ENCODE measurements around the gene TMEM154. TPM values are rescaled to one million over a fixed set of nuclear protein-coding genes. Genes with fewer than 3 reads are reported as not detected.
A peak's percentile ranks its signal among the peaks of the same experiment; 100 is the strongest.

TMEM154 gene
- total RNA-seq, 2 experiments from 2014 or later: 12.2 to 17.5 TPM

DNA sequence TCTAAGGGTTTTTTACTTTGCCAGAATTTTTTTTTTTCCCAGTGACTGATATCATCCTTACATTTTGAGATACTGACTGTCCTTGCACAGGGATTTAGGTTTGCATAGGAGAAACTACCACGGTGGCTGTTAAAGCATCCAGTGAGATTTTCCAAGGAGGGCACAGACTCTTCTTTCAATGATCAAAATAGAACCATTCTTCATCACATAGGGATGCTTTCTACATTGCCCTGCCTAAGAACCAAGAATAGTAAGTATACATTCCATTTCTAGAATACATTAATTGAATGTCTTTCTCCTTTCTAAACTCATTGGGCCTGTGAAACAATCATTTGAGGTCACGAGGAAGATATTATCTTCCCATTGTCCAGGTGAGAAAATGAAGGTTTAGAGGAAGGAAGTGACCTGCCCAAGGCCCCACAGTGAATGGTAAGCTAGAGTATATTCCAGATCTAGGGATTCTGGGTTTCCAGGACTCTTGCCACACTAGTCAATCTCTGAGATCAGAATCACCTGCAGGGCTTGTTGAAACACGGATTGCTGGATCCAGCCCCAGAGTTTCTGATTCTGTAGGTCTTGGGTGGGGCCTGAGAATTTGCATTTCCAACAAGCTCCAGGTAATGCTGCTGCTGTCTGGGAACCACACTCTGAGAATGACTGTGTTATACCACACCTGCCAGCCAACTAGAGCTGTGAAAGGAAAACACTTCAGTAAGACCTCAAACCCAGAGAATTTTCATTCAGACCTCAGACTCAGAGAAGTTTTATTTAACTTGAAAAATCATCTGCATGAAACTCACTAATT lies 17.7 kb upstream of the TMEM154 start:
- POLR2A ChIA-PET: no interaction called here
- DNase-seq (no peak), ATAC-seq (peak; percentile 6)
- TF ChIP-seq, protein P1, sequence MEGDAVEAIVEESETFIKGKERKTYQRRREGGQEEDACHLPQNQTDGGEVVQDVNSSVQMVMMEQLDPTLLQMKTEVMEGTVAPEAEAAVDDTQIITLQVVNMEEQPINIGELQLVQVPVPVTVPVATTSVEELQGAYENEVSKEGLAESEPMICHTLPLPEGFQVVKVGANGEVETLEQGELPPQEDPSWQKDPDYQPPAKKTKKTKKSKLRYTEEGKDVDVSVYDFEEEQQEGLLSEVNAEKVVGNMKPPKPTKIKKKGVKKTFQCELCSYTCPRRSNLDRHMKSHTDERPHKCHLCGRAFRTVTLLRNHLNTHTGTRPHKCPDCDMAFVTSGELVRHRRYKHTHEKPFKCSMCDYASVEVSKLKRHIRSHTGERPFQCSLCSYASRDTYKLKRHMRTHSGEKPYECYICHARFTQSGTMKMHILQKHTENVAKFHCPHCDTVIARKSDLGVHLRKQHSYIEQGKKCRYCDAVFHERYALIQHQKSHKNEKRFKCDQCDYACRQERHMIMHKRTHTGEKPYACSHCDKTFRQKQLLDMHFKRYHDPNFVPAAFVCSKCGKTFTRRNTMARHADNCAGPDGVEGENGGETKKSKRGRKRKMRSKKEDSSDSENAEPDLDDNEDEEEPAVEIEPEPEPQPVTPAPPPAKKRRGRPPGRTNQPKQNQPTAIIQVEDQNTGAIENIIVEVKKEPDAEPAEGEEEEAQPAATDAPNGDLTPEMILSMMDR (IDR thresholded peaks at IDR 0.05): no peak
- H3K27me3 Mint-ChIP-seq: no peaks in the 10 kb centered on the region
- H3K27ac Mint-ChIP-seq: no peak overlapping the region
- intact Hi-C loops (cut with micrococcal nuclease): no loop called here
- H3K4me1 Mint-ChIP-seq (ENCODE audit: low read depth): peaks cover 13% of the 10 kb centered on the region
- CTCF ChIA-PET: interaction anchor here (0.7 to 1.7 kb wide), 4 partner anchors 9 to 199 kb away, joined by 3 to 5 read pairs (median 3); no protein-coding TSS in a partner anchor
- no peaks in the 10 kb centered on the region for H3K36me3 Mint-ChIP-seq (ENCODE audit: low read depth)
- H3K4me3 Mint-ChIP-seq: no peak overlapping the region
- no peaks in the 10 kb centered on the region for H3K9me3 Mint-ChIP-seq

DNA sequence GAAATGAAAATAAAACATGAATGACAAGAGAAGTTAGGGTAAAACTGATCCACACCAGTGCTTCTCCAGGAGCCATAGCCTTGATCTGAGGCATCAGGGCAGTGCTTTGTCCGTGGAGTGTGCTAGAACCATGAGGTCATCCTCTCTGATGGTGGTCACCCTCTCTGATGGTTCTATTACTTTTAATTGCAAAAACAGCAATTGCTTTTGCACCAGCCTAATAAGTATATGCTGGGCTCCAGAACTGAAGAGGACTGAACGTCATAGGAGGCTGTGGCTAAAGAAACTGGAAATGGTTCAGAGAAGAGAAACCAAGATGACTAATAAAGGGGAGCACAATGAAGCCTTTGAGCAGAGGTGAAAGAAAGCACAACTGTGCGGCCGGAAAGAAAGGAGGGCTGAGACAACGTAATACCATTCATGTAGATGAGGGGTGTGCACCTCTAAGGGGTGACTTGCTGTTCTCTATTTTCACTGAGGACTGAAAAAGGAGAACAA lies 17.0 kb upstream of the TMEM154 start:
- H3K27me3 Mint-ChIP-seq: no peaks in the 10 kb centered on the region
- TF ChIP-seq, protein P1 (IDR thresholded peaks at IDR 0.05): no peak
- ATAC-seq (peak; percentile 98), DNase-seq (peak; percentile 72)
- no peaks in the 10 kb centered on the region for H3K9me3 Mint-ChIP-seq
- intact Hi-C loops (cut with micrococcal nuclease): no loop called here
- H3K4me3 Mint-ChIP-seq: no peak overlapping the region
- ChIA-PET CTCF (no interaction called here), POLR2A (no interaction called here)
- H3K27ac Mint-ChIP-seq: peak overlapping the region; percentile 21
- H3K36me3 Mint-ChIP-seq (ENCODE audit: low read depth): no peaks in the 10 kb centered on the region
- peaks cover 13% of the 10 kb centered on the region for H3K4me1 Mint-ChIP-seq (ENCODE audit: low read depth)

DNA sequence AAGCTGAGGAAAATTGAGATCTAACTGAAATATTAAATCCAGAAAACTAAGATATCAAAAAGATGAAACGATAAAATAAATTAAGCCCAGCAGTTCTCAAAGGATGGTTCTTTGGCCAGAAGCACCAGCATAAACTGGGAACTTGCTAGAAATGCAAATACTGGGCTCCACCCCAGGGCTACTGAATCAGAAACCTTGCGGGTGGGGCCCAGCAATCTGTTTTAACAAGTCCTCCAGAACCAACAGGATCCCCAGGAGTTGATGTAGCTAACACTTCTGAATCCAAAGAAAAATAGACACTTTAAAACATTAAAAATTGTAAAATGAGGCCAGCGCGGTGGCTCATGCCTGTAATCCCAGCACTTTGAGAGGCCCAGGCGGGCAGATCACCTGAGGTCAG lies 14.1 kb upstream of the TMEM154 start:
- ChIA-PET POLR2A (interaction anchor here (1.0 kb wide), 2 partner anchors 10 to 14 kb away, joined by 3 read pairs; no protein-coding TSS in a partner anchor), CTCF (no interaction called here)
- Mint-ChIP-seq H3K4me1 (ENCODE audit: low read depth) (peaks cover 21% of the 10 kb centered on the region), H3K27ac (no peak overlapping the region), H3K4me3 (no peak overlapping the region), H3K36me3 (ENCODE audit: low read depth) (no peaks in the 10 kb centered on the region), H3K9me3 (no peaks in the 10 kb centered on the region), H3K27me3 (peaks cover 9% of the 10 kb centered on the region)
- intact Hi-C loops (cut with micrococcal nuclease): no loop called here
- TF ChIP-seq, protein P1 (IDR thresholded peaks at IDR 0.05): no peak
- DNase-seq (no peak), ATAC-seq (no peak)

DNA sequence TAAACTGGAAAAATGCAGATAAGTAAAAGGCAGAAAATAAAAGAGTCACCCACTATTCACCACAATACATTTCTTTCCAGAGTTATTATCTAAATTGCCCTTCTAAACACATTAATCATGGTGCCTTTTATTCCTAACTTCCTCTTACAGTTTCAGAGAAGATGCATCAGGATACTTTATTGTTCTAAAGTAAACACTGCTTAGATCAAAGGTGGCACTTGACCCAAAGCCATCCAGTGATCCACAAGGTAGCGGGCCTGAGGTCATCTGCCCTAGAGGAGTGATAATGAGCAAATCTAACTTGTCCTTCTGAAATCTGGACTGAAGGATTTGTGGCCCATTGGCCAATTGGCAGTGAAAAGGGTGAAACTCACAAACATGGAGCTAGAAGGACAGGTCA lies 12.0 kb upstream of the TMEM154 start:
- ATAC-seq: no peak
- no peak for DNase-seq
- H3K27me3 Mint-ChIP-seq: peaks cover 9% of the 10 kb centered on the region
- H3K4me1 Mint-ChIP-seq (ENCODE audit: low read depth): peaks cover 9% of the 10 kb centered on the region
- no peaks in the 10 kb centered on the region for H3K9me3 Mint-ChIP-seq
- TF ChIP-seq, protein P1 (IDR thresholded peaks at IDR 0.05): no peak
- no peak overlapping the region for H3K27ac Mint-ChIP-seq
- intact Hi-C loops (cut with micrococcal nuclease): no loop called here
- H3K36me3 Mint-ChIP-seq (ENCODE audit: low read depth): no peaks in the 10 kb centered on the region
- H3K4me3 Mint-ChIP-seq: no peak overlapping the region
- CTCF ChIA-PET: no interaction called here
- POLR2A ChIA-PET: no interaction called here

Data from activated CD8-positive, alpha-beta T cell treated with anti-CD3 and anti-CD28 coated beads for 36 hours (primary cell).